Vagina (tissue), 2 donors: ENCODE measurements around the gene NMRAL1.

Source experiments
- POLR2AphosphoS5 ChIP-seq, 2 donors: sonication (generic); formaldehyde crosslinking; IDR thresholded peaks; one replicate each; pipeline ENCODE4 v1.9.0; 2017; ENCODE audit warnings: antibody characterized with exemption in 2 of 2, mild to moderate bottlenecking in 2 of 2, low read depth in 1 of 2; ENCODE audit not compliant: insufficient read depth in 1 of 2
- TF ChIP-seq, protein P1 (sequence below), 3 experiments: fragments of 450-650 bp in 2 of 3; fragments of 200-600 bp in 1 of 3; sonication (generic) in 1 of 3; IDR thresholded peaks; one replicate each; pipeline ENCODE4 v1.5.1; 2017 to 2019; ENCODE audit warnings: antibody characterized with exemption in 3 of 3, mild to moderate bottlenecking in 2 of 3, moderate library complexity in 2 of 3

DNA sequence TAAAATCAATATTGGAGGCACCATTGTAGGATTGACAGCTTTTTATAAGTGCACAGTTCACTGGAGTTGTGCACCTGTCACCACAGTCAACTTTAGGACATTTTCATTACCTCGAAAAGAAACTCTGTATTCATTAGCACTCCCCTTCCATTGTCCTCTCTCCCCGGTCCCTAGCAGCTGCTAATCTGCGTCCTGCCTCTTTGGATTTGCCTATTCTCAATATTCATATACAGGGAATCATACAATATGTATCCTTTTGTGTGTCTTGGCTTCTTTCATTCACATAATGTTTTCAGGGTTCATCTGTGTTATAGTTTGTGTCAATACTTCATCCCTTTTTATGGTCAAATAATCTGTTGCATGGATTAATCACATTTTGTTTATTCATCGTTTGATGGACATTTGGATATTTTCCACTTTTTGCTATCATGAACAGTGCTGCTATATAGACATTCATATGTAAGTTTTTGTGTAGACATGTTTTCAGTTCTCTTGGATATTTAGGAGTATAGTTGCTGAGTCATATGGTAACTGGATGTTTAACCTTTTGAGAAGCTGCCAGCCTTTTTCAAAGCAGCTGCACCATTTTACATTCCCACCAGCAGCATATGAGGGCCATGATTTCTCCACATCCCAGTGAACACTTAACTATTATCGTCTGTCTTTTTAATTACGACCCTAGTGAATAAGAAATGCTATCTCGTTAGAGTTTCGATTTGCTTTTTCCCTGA is 38.9 kb downstream of the NMRAL1 start:
- TF ChIP-seq, protein P1, sequence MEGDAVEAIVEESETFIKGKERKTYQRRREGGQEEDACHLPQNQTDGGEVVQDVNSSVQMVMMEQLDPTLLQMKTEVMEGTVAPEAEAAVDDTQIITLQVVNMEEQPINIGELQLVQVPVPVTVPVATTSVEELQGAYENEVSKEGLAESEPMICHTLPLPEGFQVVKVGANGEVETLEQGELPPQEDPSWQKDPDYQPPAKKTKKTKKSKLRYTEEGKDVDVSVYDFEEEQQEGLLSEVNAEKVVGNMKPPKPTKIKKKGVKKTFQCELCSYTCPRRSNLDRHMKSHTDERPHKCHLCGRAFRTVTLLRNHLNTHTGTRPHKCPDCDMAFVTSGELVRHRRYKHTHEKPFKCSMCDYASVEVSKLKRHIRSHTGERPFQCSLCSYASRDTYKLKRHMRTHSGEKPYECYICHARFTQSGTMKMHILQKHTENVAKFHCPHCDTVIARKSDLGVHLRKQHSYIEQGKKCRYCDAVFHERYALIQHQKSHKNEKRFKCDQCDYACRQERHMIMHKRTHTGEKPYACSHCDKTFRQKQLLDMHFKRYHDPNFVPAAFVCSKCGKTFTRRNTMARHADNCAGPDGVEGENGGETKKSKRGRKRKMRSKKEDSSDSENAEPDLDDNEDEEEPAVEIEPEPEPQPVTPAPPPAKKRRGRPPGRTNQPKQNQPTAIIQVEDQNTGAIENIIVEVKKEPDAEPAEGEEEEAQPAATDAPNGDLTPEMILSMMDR (IDR thresholded peaks at IDR 0.05) = no peak
- no peak for TF ChIP-seq POLR2AphosphoS5 (IDR thresholded peaks at IDR 0.05; ENCODE audit: insufficient read depth in 1 of 2, low read depth in 1 of 2)
